DMS79 (cell line): Measurements from ENCODE around the gene GPR153.

Source experiments
- DNase-seq: peaks from one replicate; lab custom pipeline; 2025; lab: John Stamatoyannopoulos, UW

GPR153 gene

GRCh38 chr1:6269720-6270400, 9.0 kb upstream of the GPR153 start:
- no peak for DNase-seq

DNA sequence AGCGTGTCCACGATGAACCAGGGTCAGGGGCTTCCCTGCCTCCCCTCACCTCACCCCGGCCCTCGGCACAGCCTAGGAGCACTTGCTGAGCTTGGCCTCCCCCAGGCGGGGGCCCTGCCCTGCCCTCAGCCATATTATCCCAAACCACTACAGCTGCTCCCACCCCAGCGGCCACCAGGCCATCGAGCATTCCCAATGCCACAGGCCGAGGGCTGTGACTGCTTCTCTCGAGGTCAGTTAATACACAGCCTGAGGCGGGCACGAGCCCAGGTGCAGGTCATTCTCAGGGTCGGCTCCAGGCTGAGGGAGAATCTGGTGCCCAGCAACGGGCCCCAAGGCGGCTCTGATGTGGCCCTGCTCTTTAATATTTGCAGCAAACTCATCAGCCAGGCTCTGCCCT, 8.4 kb upstream of the GPR153 start:
- no peak for DNase-seq

DNA sequence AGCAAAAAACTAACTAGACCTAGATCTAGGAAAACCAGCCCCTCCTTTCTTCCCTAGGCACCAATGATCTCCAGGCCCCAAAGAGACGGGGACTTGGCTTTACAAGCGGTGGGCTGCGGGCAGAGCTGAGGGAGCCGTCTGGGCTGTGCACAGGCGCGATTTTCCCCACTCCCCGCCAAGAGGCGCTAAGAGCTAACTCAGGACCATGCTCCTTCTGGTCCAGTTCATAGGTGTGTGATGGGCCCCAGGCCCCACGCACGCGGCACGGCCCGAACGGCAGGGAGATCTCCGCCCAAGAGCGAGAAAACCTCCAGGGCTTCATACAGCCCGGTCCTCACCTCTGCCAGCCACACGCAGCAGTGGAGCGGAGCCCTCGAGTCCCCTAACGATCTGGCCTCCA, 7.5 kb upstream of the GPR153 start:
- no peak for DNase-seq

DNA sequence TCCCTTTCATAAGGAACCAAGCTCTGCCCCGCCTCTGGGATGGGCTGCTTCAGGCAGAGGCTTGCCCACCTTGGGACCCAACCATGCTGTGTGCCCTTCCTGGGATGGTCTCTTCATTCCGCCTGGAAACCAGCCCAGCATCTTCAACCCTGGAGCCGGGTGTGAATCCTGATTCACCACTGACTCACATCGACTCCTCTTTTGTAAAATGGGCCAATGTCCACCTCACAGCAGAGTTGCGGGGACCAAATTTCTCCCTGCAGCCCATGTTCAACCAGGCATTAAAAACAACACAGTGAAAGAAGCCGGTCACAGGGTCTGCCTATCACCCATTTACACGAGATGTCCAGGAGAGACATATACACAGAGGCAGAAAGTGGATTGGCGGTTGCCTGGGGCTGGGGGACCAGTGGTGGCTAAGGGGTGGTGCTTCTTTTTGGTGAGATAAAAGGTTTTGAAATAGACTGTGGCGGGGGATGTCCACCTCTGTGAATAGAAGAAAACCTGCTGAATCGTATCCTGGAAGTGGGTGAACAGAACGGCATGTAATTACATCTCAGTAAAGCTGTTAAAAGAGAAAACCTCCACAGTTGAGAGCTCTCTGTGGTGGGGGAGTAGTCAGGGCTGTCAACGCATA, 6.9 kb upstream of the GPR153 start:
- no peak for DNase-seq

DNA sequence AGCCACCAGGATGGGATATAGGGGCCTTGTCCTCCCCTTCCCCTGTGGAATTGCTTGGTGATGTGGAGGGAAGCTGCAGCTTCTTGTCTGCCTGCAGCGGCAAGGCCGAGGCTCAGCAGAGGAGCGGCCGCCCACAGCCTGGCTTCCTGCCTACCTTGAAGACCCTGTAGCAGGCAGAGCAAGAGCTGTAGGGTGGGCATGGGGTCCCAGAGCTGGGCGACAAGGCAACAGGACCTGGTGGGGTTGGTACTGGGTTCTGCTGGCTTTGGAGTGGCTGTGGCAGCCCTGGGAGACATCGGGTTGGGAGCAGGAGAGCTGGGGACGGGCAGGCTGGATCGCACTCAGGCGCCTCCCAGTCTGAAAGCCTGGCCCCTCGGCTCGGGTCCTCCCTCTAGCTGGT, 5.7 kb upstream of the GPR153 start:
- no peak for DNase-seq

GRCh38 chr1:6265151-6265550, 4.3 kb upstream of the GPR153 start:
- DNase-seq = no peak

- no peak for DNase-seq
These were observed 2.8 kb upstream of the GPR153 start for GRCh38 chr1:6263716-6264115.

DNA sequence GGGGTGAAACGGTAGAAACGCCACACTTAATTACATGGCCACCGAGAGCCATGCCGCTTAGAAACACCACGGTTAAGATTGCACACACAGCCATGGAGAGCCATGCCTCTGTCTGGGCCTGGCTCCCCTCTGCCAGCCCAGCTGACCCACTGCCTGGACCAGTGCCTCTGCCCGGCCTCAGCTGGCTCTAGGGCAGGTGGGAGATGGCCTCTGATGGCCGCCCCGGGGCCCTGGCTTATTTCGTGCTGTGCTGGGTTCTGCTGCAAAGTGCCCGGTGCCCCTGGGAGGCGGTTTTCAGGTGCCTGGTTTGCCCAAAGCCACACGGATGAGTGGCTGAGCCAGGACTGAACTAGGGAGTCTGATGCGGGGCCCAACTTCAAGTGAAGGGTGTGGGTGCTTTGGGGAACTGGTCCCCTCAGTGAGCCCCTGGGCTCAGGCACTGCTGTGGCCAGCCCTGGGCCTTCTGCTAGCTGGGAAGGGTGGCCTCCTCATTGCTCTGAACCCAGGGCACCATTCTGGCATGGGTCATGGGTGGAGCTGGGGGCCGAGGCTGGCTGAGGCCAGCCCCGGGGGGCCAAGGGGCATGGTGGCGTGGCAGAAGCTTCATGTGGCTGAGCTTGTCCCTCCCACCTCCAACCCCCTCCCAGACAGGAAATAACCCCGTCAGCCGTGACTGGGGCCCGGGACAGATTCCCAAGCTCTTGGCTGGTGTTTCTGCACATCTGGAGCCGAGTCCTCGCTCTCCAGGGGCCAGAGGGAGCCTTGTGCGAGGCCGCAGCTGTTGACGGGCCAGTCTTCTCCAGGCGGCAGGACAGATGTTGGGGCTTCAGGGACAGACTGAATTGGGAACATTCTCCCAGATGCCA, 1.9 kb upstream of the GPR153 start:
- DNase-seq = no peak

DNA sequence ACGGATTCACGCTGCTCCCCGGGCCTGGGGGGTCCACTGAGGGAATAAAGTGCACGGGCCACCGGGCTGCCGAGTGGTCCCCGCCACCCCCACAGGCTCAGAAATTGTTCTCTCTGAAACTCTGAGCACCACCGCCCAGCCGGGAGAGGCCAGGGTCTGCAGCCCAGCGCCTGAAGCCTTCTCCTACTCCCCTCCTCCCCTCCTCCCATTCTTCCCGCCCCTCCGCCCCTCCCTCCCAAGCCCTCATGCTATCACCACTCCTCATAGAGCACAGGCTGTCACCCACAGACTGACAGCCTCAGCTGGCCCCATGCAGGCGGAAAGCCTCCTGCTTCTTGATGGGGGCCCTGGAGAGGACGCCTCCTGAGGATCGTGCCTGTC, 707 bp upstream of the GPR153 start:
- peak; percentile 8 for DNase-seq

DNA sequence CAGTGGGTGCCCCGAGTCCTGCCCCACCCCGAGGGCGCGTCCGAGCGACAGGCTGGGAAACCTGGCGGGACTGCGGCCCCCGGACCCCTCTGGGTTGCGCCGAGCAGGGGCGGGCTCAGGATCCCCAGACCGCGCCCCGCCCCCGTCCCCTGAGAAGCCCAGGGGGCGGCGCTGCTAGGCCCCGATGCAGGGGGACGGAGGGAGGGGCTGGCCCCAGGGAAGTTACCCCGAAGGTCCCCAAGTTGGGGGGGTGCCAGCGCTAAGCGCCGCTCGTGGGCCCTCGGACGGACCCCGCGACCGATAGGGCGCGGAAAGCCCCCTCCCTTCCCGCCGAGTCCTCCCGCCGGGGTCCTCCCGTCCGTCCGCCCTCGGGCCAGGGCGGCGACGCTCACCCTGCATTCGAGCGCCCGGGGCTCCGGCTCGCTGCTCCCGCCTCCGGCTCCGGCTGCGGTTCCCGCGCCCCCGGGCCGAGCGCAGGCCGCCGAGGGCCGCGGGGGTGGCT, 414 bp downstream of the GPR153 start:
- no peak for DNase-seq

- peak; percentile 50 for DNase-seq
These were observed 1.2 kb downstream of the GPR153 start for GRCh38 chr1:6259491-6260362.

GRCh38 chr1:6258675-6259074, 2.2 kb downstream of the GPR153 start:
- DNase-seq = no peak

DNA sequence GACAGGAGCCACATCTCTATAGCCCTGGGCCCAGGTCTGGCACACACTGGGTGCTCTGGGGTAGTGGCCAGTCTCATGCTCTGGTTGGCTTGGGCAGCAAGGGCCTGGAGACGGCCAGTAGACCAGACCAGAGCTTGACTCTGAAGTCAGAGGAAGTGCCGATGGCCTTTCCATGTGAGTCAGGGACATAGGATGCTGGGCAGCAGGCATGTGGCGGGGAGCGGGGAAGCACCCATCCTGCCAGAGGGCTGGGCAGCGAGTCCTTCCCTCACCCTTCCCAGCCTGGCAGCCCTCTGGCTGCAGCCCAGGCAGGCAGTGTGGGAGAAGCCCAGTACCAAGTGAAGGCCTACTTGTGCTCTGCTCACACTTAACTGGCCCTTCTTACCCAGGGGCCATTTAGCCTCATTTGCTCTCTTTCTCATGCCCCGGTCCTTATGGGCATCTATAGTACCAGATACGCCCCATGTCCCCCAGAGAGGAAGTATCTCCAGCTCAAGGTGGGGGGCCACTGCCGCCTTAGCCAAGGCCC, 3.3 kb downstream of the GPR153 start:
- no peak for DNase-seq

GRCh38 chr1:6256645-6257044, 4.3 kb downstream of the GPR153 start:
- DNase-seq = no peak

DNA sequence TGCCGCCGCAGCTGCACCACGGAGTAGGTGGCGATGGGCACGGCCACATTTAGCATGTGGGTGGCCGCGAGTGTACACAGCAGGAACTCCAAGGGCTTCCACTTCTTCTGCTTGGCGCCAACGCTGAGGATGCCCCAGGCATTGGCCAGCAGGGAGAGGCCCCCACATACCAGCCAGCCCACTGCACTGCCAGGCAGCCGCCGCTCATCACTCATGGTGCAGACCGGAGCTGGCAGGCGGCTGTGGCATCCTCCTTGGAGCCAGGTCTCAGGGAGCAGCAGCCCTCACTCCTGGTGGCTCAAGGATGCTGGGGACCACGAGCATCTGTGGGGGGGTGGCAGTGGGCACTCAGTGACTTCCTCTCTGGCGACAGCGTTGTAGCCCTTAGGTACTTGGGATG, 6.2 kb downstream of the GPR153 start:
- no peak for DNase-seq

- DNase-seq = no peak
These were observed 7.5 kb downstream of the GPR153 start for GRCh38 chr1:6253380-6253779.

DNA sequence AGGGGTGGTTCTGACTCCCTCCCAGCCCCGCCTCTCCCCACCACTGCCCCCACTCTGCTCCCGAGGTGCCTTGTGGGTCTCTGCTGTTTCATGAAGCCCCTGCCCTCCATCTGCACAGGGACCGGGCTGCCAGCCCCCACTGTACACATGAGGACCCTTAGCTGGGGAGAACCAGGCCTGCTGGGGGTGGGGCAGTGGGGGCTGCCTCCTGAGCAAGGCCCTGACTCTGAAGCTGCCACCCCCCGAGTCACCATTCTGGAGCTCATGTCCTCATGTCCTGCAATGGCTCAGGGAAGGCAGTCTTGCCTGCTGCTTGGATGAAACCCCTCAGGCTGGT, 8.6 kb downstream of the GPR153 start:
- DNase-seq = no peak

DNA sequence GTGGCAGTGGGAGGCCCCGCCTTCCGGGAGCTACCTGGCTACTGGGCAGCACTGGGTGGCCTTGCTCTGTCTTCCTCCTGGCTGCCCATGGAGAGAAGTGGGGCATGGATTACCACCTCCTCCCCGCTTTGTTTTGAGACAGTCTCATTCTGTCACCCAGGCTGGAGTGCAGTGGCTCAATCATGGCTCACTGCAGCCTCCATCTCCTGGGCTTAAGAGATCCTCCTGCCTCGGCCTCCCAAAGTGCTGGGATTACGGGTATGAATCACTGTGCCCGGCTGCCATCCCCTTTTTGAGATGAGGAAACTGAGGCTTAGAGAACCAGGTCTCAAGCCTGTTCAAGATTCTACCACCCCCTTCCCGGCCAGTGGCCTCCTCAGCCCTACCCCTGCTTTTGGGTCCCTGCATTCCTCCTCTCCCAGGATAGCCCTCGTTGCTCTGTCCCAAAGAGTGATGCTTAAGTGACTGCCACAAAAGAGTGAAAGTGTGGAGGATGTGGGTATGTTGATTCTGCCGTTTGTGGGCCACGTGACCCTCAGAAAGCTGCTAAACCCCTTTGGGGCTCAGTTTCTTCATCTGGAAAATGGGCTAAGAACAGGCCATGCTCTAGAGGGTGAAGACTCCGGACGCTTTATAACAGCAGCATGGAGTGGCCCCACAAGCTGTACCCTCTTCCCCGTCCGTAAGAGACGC, 9.1 kb downstream of the GPR153 start:
- DNase-seq = no peak

DNA sequence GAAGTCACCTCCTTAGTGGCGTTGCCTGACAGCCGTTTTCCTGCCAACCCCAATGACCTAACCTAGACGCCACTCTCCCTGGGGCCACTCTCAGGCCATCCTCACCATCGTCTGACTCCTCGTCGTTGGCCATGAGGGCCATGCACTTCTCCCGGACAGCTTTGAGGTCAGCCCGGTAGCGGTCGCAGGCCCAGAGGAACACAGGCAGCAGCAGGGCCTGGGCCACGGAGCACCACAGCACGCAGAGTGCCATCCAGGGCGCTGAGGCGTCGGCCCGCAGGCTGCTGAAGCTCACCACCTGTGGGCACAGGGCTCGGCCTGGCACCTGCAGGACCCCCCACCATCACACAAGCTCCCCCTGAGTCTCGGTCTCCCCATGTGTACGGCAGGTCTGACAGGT, 9.7 kb downstream of the GPR153 start:
- DNase-seq = no peak

GRCh38 chr1:6249739-6250689, 10.9 kb downstream of the GPR153 start:
- no peak for DNase-seq
